Mammary epithelial cell (primary cell): Measurements from ENCODE around the gene COL1A1.

Experiments
- CTCF ChIP-seq, 2 donors: IDR thresholded peaks in 1 of 2; conservative IDR thresholded peaks in 1 of 2; 2 replicates each; pipeline ENCODE4 v1.5.1; 2011 to 2012; ENCODE audit warnings: inconsistent platforms in 2 of 2, low read length in 2 of 2, mild to moderate bottlenecking in 2 of 2, control low read depth in 1 of 2, low read depth in 1 of 2; ENCODE audit not compliant: insufficient read depth in 1 of 2; ENCODE audit errors: extremely low read depth in 1 of 2
- EZH2 ChIP-seq: IDR thresholded peaks from 2 replicates; pipeline ENCODE4 v1.6.1; 2012; ENCODE audit warnings: low read length, inconsistent platforms, borderline replicate concordance

- TF ChIP-seq CTCF (conservative IDR thresholded peaks at IDR 0.05 in 1 of 2, IDR thresholded peaks at IDR 0.05 in 1 of 2; ENCODE audit: extremely low read depth in 1 of 2, insufficient read depth in 1 of 2, low read depth in 1 of 2, low read length in 2 of 2) (no peak), EZH2 (no peak)
These were observed 16.2 kb upstream of the COL1A1 start for GRCh38 chr17:50217591-50217990.
